Measurements from ENCODE around the gene CEP97.
A peak's percentile ranks its signal among the peaks of the same experiment; 100 is the strongest.
"Not testable (repeated sequence)": the region's sequence is repeated elsewhere in the genome, so short reads cannot be mapped to it uniquely, and the experiment has no call there.

CEP97 gene

GRCh38 chr3:101758224-101758623, 33.8 kb downstream of the CEP97 start:
- DNase-seq, result peak in 14 of 56 donors; percentile 3 to 37 (median 19)

DNA sequence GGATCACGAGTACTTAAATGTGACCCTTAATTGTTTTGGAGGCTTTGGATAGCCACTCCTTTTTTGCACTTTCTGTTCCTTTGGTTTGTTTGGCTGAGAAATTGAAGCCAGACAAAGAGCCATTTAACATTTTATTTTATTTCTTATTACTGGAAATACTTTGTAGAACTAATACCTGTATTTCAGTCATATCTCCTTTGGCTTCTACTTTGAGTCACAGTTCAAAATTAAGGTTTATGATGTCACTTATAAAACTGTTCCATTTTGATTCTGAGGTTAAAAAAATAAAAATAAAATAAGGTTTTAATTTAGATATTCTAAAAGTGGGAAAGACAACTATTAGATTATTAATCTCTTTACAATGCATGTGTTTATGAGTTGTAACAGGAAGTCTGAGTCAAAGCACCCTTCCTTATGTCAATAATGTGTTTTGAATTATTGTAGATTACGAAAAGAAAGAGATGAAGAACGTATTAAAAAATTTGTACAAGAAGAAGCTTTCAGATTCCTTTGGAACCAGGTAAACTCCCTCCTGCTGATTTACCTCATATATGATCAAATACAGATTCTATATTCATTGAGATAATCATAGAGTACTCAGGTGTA, 37.7 kb downstream of the CEP97 start:
- DNase-seq, result no peak

GRCh38 chr3:101777745-101778281, 53.4 kb downstream of the CEP97 start:
- DNase-seq, result not testable (repeated sequence)

DNA sequence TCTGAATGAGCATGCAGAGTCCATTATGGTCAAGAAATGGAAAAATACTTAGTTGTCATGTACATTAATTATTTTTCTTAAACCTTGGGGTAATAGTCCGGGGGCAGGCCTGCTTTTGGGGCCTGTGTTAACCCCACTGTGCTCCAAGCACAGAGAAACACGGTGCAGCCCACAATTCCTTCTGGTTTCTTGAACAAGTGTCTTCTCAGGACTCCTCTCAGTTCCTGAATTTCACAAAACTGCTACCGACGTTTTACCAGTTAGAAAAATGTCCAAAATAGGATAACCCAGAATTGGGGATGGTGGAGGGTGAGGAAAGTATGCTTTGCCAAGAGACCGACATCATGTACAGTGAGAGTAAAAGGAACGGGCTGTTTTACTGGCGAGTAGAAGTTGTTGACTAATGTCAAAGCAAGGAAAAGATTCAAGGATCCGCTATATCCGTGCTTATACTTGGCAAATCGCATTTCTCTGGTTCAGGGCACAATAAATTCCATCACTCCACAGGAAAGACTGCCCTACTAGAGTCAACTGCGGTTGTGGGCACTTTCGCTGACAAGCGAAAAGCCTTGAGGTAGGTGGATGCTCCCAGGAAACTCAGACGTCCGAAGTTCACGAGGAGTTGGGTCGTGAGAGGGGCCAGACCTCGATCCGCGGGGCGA, 54.1 kb downstream of the CEP97 start:
- no peak for DNase-seq

DNA sequence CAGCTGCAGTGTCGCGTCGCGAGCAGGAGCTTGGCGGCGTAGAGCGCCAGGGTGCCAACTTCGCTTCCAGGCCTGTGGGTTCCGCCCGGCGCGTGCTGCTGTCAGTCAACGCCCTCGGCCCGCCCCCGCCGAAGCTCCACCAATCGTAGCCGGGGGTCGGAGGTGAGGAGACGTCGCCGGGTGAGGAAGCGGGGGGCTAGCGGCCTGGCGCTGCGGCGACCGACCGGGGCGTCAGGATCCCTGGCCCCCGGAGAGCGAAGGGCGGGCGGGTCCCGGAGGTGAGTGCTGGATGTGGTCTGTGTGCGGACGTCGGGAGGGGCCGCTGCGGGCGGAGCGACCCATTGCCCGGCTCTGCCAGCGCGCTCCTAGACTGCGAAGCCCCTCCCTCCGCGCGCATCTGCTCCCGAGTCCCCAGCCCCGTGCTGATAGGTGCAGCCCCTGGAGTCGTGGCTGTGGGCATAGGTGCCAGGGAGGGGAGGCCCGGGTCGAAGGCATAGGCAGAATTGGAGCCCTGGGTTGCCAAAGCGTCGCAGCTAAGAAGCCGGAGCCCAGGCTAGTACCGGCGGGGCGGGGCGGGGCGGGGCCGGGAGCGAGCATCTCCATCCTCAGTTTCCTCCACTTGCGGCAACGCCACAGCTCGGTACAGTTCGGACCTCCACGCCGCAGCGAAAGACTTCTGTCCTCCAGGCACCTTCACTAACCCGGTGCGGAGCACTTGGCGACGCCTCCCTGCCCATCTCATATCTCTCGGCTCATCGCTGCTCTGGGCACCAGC, 54.8 kb downstream of the CEP97 start, which contains the start of gene NXPE3:
Gene NXPE3 (plus strand): TSS at position 165 of the 775 bp plus-strand sequence. CDS start 6,386 bp downstream, outside the sequence.
- peak; percentile 57 to 97 (median 91) for DNase-seq

- DNase-seq, result peak in 1 of 56 donors; percentile 35
Measured at GRCh38 chr3:101779822-101780381, 55.5 kb downstream of the CEP97 start.

GRCh38 chr3:101780661-101781060, 56.2 kb downstream of the CEP97 start:
- DNase-seq, result peak in 19 of 56 donors; percentile 1 to 48 (median 9)

DNA sequence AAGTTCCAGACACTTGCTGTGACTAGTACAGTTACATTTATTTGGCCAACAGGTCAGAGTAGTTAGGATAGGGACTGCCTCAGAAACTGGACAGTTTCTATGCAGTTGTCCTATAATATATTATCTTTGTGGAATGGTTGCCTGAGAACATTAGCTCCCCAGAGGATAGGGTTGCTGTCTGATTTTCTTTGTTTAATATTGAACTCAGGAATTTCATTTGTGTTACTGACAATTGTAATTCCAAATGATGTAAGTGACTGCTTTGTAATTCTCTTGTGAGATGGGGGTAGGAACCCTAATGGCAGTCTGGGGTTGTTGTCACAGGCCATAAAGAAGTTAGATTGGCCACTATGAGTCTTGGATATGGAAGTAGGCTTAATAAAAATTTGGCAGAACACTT, 56.8 kb downstream of the CEP97 start:
- DNase-seq, result no peak

GRCh38 chr3:101784855-101785613, 60.6 kb downstream of the CEP97 start:
- no peak for DNase-seq

DNA sequence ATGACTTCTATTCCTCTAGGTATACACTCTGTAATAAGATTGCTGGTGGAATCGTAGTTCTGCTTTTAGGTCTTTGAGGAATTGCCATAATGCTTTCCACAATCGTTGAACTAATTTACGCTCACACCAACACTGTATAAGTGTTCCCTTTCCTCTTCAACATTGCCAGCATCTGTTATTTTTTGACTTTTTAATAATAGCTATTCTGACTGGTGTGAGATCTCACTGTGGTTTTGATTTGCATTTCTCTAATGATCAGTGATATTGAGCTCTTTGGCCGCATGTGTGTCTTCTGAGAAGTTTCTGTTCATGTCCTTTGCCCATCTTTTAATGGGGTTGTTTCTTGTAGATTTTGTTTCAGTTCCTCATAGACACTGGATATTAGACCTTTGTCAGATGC, 67.4 kb downstream of the CEP97 start:
- no peak for DNase-seq

DNA sequence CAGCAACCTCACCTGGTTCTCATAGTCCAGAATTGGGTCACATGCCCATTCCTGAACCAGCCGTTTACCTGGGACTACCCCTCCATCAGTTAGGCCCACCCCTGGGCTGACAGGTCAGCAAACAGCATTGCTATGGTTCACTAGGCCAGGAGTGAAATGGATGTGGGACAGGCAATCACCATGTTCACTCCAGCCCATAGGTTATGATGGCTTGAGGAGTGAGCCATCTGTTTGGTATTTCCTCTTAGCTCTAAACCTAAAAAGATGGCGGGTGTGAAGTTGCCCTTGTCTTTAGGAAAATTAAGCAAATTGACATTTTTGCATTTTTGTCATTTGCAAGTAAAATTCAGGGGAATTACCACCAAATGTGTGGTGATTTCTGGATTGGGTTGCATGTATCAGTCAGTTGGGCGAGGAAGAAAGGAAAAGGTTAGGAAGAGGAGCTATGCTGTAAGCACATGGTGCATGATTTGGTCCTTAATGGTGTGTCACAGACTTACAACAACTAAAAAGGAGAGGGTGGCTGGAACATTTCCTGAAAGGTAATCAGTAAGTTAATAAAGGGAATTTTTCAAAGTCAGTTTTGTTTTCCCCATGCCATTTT, 71.8 kb downstream of the CEP97 start:
- DNase-seq, result no peak

DNA sequence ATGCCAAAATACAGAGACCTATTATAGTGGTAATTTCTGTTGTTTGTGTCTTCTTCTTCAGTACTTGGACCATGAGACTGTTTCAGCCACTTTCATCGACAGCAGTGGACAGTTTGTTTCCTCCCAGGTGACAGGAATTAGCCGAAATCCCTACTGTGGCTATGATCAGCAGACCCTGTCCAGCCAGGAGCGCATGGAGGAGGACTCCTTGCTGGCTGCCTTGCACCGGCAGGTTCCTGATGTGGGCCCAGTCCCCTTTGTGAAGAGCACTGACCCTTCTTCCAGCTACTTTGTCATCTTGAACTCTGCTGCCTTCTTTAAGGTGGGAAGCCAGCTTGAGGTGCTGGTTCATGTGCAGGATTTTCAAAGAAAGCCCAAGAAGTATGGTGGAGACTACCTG, 76.8 kb downstream of the CEP97 start:
- no peak for DNase-seq

DNA sequence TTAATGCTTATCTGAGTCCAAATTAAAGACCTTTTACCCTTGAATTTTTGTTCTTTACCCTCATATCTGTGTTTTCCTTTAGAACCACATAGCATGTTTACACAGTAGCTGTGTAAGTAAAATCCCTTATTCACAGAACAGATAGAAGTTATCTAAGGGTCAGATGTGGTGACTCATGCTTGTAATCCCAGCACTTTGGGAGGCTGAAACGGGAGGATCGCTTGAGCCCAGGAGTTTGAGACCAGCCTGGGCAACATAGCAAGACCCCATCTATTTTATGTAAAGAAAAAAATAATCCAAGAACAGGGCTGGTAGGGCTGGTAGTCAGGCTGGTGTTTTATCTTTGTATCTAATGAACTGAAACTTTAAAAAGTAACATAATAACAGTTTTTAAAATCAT, 77.8 kb downstream of the CEP97 start:
- no peak for DNase-seq

GRCh38 chr3:101803173-101803782, 78.9 kb downstream of the CEP97 start:
- DNase-seq, result peak in 22 of 56 donors; percentile 1 to 76 (median 24)

DNA sequence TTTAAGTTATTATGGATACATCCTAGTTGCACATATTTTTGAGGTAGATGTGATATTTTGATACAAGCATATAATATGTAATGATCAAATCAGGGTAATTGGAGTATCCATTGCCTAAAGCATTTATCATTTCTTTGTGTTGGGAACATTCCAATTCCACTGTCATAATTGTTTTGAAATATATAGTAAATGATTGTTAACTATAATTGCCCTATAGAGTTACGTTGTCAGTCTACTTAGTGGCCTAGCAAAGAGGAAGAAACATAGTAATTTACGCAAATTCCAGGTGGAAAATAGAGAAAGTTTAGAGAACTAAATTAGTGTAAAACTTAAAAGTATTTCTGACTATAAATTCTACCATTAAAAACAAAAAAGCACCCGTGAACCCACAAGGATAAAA, 79.5 kb downstream of the CEP97 start:
- DNase-seq, result no peak

DNA sequence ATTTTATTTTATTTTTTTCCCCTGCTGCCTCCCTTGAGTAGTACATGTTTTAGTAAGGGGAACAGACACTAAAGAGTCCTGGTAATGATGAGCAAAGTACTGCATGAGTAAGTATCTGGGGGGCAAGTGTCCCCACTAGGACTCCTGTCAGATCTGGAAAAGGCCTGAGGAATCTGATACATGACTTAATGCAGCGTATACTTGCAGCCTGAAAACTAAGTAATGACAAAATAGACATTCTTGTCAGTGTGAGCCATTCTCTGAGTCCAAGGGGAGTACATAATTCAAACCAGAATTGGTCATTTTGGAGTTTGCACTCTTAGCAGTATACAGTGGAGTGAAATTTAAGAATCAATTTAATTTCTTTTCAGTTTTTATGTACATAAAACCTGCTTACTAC, 82.1 kb downstream of the CEP97 start:
- DNase-seq, result no peak

GRCh38 chr3:101807888-101808287, 83.5 kb downstream of the CEP97 start:
- DNase-seq, result no peak

DNA sequence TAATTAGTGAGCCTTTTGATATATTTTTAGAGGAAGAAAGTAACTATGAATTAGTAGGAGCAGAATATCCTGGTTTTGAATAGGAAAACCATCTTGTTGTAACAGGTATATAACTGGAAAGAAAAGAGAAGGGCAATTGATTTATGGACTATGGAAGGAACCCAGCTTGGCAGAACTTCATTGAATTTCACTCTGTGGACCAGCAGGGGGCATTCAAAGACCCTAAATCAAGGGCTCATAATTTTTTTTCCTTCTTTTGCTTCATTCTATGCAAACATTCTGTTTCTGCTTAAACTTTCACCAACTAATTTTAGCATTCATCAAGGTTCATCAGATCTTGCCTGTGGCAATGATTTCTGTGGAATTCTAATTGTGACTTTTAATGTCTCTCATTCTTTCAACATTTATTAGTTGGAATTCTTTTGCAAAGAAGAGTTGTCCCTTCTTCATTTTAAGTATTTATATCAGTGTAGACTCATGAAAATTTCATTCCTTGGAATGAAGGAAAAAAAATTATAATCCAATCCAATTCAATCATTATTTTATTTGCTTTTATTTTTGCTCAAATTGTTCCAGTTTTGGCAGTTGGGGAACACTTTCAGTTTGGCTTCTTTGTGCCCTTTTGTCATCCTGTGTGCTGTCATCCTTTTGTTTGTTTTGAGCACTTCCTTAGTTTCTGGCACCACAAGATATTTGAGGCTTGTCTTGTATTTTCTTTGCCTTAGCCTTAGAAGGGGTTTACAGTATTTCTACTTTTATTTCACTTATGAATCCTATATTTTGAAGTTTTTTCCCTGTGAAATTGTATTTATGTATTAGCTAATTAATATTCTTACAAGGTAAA, 85.0 kb downstream of the CEP97 start:
- DNase-seq, result peak in 2 of 56 donors; percentile 1 to 27

DNA sequence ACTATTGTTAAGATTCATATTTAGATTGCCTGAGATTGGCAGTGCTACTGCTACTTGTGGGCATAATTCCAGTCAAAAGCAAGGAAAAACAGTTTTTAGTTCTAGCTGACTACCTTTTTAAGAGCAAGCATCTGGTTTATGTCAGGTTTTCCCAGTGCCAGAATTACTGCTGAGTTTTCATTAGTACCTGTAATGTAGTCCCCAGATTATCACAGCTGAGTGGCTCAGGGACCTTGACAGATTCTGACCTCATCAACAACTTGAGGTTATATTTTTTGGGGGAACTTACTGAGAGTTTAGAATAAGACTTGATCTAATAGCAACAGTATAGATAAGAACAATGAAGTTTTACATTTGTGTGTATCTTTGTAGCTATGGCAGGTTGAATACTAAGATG, 85.6 kb downstream of the CEP97 start:
- DNase-seq, result no peak
